SK-N-SH treated with all-trans-retinoic acid at 6 μM for 48 hours (cell line): ENCODE results near the gene METTL1.

ENCODE experiments used
- ATAC-seq: fragments of 200-7000 bp; cut with Tn5 transposase; 3 replicates; pipeline ENCODE4 v1.9.1; 2020; ENCODE audit warnings: mild to moderate bottlenecking, moderate library complexity
- ARNTL ChIP-seq: fragments of 450-650 bp; formaldehyde crosslinking; IDR thresholded peaks from 2 replicates; pipeline ENCODE4 v1.5.0; 2020; ENCODE audit warnings: low read depth, mild to moderate bottlenecking, moderate library complexity, borderline replicate concordance
- BACH2 ChIP-seq: fragments of 250-450 bp; sonication (Bioruptor Pico); IDR thresholded peaks from 2 replicates; pipeline ENCODE4 v1.9.0; 2021; ENCODE audit warnings: mild to moderate bottlenecking, borderline replicate concordance
- CSDC2 ChIP-seq: fragments of 250-450 bp; sonication (Bioruptor Pico); IDR thresholded peaks from 2 replicates; pipeline ENCODE4 v1.5.0; 2020; ENCODE audit warnings: mild to moderate bottlenecking, moderate library complexity
- ESRRG ChIP-seq: fragments of 250-450 bp; sonication (Bioruptor Pico); IDR thresholded peaks from 2 replicates; pipeline ENCODE4 v1.6.1; 2021; ENCODE audit warnings: mild to moderate bottlenecking
- GLIS3 ChIP-seq: fragments of 250-450 bp; sonication (Bioruptor Pico); IDR thresholded peaks from 2 replicates; pipeline ENCODE4 v1.5.0; 2020; ENCODE audit warnings: mild to moderate bottlenecking, moderate library complexity
- OSR1 ChIP-seq: fragments of 250-450 bp; sonication (Bioruptor Pico); IDR thresholded peaks from 2 replicates; pipeline ENCODE4 v1.8.0; 2022; ENCODE audit warnings: moderate library complexity, mild to moderate bottlenecking, inconsistent platforms
- PATZ1 ChIP-seq: fragments of 250-450 bp; sonication (Bioruptor Pico); IDR thresholded peaks from 2 replicates; pipeline ENCODE4 v1.8.0; 2020; ENCODE audit warnings: mild to moderate bottlenecking, moderate library complexity, borderline replicate concordance
- RARB ChIP-seq: fragments of 250-450 bp; sonication (Bioruptor Pico); IDR thresholded peaks from 2 replicates; pipeline ENCODE4 v1.8.0; 2021; ENCODE audit warnings: mild to moderate bottlenecking, moderate library complexity
- SNAI2 ChIP-seq: fragments of 250-450 bp; sonication (Bioruptor Pico); IDR thresholded peaks from 2 replicates; pipeline ENCODE4 v1.5.0; 2020; ENCODE audit warnings: mild to moderate bottlenecking, moderate library complexity
- TCF4 ChIP-seq: fragments of 250-450 bp; sonication (Bioruptor Pico); IDR thresholded peaks from 2 replicates; pipeline ENCODE4 v1.8.0; 2021; ENCODE audit warnings: mild to moderate bottlenecking, moderate library complexity, borderline replicate concordance
- ZFP30 ChIP-seq: fragments of 450-650 bp; formaldehyde crosslinking; IDR thresholded peaks from 2 replicates; pipeline ENCODE4 v1.5.0; 2022; ENCODE audit warnings: mild to moderate bottlenecking, moderate library complexity
- ZNF565 ChIP-seq: fragments of 450-650 bp; formaldehyde crosslinking; conservative IDR thresholded peaks from 2 replicates; pipeline ENCODE4 v1.5.0; 2020; ENCODE audit warnings: low read depth, mild to moderate bottlenecking, moderate library complexity
- ZNF70 ChIP-seq: fragments of 450-650 bp; formaldehyde crosslinking; IDR thresholded peaks from 2 replicates; pipeline ENCODE4 v1.5.0; 2020; ENCODE audit warnings: mild to moderate bottlenecking, moderate library complexity
- ZNF8 ChIP-seq: fragments of 450-650 bp; formaldehyde crosslinking; IDR thresholded peaks from 2 replicates; pipeline ENCODE4 v1.5.0; 2020; ENCODE audit warnings: mild to moderate bottlenecking, moderate library complexity
- TF ChIP-seq, protein P1 (sequence below): fragments of 250-450 bp; sonication (Bioruptor Pico); IDR thresholded peaks from 2 replicates; pipeline ENCODE4 v1.5.1; 2021; ENCODE audit warnings: mild to moderate bottlenecking, moderate library complexity
- TF ChIP-seq, protein P2 (sequence below): fragments of 250-450 bp; sonication (Bioruptor Pico); IDR thresholded peaks from 2 replicates; pipeline ENCODE4 v1.5.1; 2020; ENCODE audit warnings: low read depth, mild to moderate bottlenecking, moderate library complexity
- TF ChIP-seq, protein P3 (sequence below): fragments of 250-450 bp; sonication (Bioruptor Pico); IDR thresholded peaks from 2 replicates; pipeline ENCODE4 v1.8.0; 2021; ENCODE audit warnings: low read depth, mild to moderate bottlenecking, moderate library complexity, borderline replicate concordance

METTL1 gene

DNA sequence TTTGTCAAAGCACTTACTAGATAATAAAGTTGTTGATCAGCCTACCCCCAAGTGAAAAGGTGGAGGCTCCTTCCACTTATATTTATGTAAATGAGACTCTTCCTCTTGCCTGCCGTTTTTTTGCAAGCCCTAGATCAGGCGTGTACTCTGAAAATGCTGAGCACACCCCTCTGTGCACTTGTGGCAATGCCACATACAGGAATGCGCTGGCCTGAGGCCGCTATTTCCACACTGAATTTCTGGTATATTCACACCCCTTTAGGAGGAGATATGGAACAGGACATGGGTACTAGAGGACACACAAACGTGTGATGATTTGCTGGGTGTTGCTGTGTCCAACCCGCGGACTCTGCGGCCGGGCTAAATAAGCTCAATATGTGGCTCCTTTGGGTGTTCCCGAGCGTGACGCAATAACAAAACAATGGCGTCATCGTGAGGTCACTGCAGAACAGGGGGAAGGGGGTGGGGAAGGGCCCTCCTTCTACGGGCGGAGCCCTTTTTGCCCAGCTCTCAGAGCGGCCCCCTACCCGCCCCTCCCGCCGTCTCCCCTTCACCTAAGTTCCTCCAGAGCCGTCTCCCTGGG lies 27.6 kb downstream of the METTL1 start (continued):
- no peak for TF ChIP-seq ARNTL (CRISPR knock-in tag)
- TF ChIP-seq CSDC2 (CRISPR knock-in tag) = no peak
- TF ChIP-seq TCF4 = no peak

DNA sequence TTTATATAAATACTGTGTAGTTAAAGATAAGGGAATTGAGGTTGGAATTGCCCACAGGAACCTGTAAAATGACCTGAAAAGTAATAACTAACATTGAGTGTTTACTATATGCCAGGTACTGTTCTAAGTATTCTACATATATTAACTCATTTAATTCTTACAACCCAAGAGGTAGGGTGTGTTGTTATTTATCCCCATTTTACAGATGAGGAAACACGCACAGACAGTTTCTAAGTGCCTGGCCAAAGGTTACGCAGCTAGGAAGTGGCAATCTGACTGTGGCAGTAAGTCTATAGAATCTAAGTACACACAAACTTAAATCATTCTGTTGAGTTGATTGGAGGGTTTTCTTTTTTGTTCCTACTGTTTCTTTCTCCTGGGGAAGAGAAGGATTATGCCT lies 28.1 kb downstream of the METTL1 start:
- TF ChIP-seq PATZ1 (no peak), ZFP30 (no peak), OSR1 (no peak), RARB (CRISPR knock-in tag) (no peak), ESRRG (no peak)
- ATAC-seq = no peak

GRCh38 chr12:57741844-57742738 lies 29.8 kb downstream of the METTL1 start:
- no peak for TF ChIP-seq RARB (CRISPR knock-in tag)
- TF ChIP-seq PATZ1 = no peak
- TF ChIP-seq ESRRG = no peak
- ATAC-seq = no peak

GRCh38 chr12:57741413-57741789 lies 30.5 kb downstream of the METTL1 start:
- TF ChIP-seq ZNF70 (CRISPR knock-in tag) (no peak), SNAI2 (CRISPR knock-in tag) (no peak)
- ATAC-seq = no peak

DNA sequence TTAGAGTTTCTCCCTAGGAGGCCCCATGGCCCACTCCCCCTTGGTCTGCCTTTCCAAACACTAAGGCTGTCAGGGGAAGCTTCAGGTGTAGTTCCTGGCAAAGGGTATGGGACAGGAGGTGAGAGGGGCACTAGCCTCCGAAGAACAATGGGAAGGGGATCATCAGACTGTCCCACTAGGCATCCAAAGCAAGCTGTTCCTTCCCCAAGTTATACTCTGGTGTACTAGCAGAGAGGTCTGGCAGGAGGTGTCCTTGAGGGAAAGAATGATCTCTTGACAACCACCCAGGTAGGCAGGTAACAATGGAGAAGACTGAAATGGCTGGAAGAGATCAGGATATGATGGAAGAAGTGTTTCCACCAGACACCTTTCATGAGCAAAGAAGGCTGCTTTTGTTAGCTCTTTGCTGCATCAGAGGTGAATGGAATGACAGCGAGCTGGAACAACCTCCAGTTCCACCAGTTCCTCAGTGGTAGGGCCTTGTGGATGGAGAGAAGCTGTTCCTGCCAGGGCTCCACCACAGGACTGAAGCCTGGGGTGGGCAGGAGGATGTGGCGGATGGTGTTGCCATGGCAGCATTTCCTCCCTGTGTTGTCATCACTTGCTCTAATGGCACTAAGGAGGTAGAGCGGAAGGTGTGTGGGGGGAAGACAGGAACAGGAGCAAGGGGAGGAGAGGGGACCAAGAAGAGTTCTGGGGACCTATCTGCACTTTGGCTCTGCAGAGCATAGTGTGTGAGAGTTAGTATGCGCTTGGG lies 31.1 kb downstream of the METTL1 start:
- no peak for ATAC-seq
- TF ChIP-seq BACH2 (CRISPR knock-in tag) (no peak), ESRRG (no peak), ZFP30 (no peak), TCF4 (no peak)
- TF ChIP-seq, protein P1, sequence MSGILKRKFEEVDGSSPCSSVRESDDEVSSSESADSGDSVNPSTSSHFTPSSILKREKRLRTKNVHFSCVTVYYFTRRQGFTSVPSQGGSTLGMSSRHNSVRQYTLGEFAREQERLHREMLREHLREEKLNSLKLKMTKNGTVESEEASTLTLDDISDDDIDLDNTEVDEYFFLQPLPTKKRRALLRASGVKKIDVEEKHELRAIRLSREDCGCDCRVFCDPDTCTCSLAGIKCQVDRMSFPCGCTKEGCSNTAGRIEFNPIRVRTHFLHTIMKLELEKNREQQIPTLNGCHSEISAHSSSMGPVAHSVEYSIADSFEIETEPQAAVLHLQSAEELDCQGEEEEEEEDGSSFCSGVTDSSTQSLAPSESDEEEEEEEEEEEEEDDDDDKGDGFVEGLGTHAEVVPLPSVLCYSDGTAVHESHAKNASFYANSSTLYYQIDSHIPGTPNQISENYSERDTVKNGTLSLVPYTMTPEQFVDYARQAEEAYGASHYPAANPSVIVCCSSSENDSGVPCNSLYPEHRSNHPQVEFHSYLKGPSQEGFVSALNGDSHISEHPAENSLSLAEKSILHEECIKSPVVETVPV (CRISPR knock-in tag) = no peak

- no peak for ATAC-seq
- TF ChIP-seq, protein P2, sequence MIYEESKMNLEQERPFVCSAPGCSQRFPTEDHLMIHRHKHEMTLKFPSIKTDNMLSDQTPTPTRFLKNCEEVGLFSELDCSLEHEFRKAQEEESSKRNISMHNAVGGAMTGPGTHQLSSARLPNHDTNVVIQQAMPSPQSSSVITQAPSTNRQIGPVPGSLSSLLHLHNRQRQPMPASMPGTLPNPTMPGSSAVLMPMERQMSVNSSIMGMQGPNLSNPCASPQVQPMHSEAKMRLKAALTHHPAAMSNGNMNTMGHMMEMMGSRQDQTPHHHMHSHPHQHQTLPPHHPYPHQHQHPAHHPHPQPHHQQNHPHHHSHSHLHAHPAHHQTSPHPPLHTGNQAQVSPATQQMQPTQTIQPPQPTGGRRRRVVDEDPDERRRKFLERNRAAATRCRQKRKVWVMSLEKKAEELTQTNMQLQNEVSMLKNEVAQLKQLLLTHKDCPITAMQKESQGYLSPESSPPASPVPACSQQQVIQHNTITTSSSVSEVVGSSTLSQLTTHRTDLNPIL = no peak
- TF ChIP-seq RARB (CRISPR knock-in tag) (no peak), ZNF8 (CRISPR knock-in tag) (no peak), GLIS3 (CRISPR knock-in tag) (no peak), CSDC2 (CRISPR knock-in tag) (no peak), ZNF565 (CRISPR knock-in tag) (no peak), TCF4 (no peak)
- TF ChIP-seq, protein P1 (CRISPR knock-in tag) = no peak
- TF ChIP-seq, protein P3, sequence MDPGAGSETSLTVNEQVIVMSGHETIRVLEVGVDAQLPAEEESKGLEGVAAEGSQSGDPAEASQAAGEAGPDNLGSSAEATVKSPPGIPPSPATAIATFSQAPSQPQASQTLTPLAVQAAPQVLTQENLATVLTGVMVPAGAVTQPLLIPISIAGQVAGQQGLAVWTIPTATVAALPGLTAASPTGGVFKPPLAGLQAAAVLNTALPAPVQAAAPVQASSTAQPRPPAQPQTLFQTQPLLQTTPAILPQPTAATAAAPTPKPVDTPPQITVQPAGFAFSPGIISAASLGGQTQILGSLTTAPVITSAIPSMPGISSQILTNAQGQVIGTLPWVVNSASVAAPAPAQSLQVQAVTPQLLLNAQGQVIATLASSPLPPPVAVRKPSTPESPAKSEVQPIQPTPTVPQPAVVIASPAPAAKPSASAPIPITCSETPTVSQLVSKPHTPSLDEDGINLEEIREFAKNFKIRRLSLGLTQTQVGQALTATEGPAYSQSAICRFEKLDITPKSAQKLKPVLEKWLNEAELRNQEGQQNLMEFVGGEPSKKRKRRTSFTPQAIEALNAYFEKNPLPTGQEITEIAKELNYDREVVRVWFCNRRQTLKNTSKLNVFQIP = no peak
Observed at GRCh38 chr12:57739914-57740538, 31.9 kb downstream of the METTL1 start.
